GM19452 (cell line): Measurements from ENCODE around the gene BCL10.
"Not testable (repeated sequence)": the region's sequence is repeated elsewhere in the genome, so short reads cannot be mapped to it uniquely, and the experiment has no call there.

ENCODE experiments used
- ATAC-seq: cut with Tn5 transposase; IDR thresholded peaks from one replicate; pipeline ENCODE4 v1.9.1; 2021; ENCODE audit not compliant: unreplicated experiment

Gene BCL10

DNA sequence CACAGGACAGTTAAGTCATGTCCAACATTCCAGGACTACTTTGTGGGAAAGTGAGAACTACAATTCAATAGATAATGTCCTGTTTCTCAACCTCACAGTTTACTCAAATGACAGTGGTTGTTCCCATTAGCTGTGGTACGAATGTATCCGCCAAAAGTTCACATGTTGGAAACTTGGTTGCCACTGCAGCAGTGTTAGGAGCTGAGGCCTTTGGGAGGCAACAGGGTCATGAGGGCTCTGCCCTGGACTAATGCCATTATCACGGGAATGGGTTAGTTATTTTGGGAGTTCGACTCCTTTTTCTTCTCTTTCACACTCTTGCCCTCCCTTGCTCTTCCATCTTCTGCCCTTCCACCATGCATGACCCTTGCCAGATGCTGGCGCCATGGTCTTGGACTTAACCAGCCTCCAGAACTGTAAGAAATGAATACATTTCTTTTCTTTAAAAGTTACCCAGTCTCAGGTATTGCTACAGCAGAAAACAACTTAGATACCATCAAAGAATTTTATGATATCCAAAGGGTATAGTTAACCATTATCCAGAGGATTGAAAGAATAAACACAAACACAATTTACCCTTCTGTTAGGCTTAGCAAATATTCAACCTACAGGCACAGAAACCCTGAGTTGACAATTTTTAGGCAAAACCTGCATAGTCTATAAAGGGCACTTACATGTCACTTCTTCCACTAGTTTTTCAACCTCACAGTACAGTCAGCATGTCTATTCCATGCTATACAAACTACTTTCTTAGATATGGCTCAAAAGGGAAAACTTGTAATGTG, 7.4 kb downstream of the BCL10 start:
- ATAC-seq, result no peak

DNA sequence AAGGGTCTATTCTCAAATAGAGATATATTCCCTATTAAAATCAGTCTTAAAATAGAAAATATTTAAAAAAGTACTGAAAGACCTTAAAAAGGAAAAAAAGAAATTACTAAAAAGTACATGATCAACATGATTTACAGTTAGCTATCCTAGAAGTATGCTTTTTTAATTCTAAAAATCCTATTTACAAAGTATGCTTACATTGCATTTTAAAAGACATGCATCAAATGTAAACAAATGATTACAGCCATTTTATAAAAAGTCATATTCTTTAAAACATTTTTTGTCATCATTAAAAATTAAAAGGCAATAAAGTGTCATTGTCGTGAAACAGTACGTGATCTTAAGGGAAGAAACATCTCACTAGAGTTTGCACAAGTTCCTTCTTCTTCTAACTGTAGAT, 9.1 kb downstream of the BCL10 start:
- ATAC-seq, result no peak

DNA sequence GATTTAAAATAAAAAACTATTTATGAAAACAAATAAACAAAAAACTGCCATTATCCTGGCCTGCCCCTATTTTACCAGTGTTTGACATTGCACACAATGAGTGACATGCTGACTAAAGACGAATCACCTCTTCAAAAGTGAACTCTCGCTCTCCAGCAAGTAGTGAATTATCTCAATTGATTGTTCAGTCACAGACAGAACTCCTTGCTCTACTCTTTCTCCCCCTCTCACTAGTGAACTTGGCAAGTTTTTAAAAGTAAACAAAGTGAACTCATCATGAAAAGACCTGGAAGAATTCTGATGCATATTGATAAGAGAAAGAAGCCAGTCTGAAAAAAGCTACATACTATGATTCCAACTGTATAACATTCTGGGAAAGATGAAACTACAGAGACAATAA, 12.3 kb downstream of the BCL10 start:
- no peak for ATAC-seq

DNA sequence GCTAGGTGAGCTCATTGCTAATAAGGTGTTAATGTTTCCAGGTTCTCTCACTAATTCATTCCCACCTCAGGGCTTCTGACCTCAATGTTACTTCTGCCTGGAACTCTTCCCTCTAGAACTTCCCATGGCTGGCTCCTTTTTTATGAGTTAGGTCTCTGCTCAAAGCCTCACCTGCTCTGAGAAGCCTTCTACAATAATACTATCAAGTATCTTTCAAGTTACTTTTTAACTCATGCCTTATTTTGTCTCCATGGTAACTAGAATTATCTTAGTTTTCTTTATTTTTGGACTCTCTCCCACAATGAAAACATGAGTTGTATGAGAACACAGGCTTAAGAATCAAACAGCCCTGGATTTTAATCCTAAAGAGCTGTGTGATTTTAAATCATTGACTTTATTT, 13.4 kb downstream of the BCL10 start:
- no peak for ATAC-seq

DNA sequence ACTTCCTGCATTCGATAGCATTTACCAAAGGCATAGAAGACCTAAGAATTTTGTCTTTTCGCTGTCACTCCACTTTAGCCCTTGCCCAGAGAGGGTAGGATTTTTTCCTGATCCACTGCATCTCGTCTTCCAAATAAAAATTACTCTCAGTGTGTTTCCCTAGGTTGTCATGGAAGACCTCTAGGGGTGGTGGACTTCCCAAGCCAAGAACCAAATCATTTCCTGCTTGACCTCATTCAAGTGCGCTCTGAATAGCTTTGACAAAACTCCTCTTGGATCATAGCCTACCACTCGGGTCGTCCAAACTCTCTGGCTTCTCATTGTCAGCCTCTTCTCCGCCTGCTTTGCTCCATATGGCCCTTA, 16.5 kb downstream of the BCL10 start:
- ATAC-seq, result peak; percentile 19

DNA sequence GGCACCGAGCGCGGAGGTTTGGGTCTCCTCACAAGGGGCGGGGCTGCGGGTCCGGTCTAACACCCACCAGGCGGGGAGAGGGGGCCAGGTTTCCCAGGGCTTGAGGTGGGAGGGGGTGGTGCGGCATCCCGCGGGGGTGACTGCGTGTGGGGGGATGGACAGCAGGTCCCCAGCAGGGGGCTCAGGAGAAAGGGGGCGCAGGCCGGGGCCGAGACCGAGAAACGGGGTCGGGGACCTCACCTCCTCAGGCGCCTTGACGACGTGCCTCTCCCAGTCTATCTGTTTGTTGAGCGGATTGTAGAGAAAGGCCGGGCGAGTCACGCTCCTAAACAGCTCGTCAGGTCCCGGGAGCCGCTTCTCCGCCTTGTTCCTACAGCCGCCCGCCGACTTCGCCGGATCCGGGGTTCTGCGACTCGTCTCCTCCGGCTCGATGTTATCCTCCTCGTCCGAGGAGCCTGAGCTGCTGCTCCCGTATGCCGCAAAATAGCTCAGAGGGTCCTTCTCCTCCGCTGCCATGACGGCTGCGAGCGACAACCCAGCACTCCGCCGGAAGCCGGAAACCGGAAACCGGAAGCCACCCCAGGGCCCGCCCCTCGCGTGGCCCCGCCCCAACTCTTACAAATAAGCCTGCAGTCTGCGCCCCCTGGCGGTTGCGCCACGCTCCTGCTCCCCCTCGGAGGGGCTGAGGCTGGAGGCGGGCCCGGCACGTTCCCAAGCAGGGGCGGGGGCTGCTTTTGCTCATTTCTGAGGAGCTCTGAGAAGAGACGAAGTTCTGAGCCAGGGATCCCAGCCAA, 17.1 kb downstream of the BCL10 start, which contains the start of gene C1orf52:
Gene C1orf52, minus strand, starts transcription at position 545 of the 794 bp plus-strand sequence. Its CDS starts 29 bp downstream, at position 516.
- peak; percentile 95 for ATAC-seq

DNA sequence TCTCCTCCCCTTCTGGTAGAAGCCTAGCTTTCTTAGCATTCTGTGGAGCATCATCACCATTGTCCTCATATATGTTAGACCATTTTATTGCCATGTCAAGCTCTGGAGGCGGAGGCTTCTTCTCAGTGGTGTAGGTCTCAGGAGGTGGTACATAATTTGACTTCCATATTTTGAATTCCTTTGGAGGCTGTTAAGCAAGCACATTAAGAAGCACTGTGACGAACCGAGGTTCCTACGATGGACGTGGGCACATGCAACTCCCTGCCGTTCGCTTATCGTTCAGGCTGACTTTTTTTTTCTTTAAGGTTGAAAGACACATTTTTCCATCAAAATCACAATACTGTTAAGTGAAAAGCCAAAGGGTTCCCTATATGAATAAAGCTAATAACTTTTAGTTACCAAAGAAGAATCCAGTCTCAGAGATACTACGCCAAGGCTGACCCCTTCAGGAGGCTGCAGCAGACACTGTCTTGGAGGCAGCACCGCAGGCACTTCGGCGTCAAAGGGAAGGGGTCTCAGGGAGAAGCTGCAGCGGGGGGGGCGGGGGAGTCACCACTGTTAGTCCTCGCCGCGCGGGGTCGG, 17.8 kb downstream of the BCL10 start:
- ATAC-seq, result no peak

DNA sequence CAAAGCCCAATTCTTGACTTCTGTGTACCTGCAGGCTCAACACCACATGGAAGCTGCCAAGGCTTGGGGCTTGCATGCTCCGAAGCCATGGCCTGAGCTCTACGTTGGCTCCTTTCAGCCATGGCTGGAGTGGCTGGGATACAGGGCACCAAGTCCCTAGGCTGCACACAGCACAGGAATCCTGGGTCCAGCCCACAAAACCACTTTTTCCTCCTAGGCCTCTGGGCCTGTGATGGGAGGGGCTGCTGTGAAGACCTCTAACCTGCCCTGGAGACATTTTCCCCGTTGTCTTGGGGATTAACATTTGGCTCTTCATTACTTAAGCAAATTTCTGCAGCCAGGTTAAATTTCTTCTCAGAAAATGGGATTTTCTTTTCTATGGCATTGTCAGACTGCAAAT, 27.4 kb downstream of the BCL10 start:
- not testable (repeated sequence) for ATAC-seq

DNA sequence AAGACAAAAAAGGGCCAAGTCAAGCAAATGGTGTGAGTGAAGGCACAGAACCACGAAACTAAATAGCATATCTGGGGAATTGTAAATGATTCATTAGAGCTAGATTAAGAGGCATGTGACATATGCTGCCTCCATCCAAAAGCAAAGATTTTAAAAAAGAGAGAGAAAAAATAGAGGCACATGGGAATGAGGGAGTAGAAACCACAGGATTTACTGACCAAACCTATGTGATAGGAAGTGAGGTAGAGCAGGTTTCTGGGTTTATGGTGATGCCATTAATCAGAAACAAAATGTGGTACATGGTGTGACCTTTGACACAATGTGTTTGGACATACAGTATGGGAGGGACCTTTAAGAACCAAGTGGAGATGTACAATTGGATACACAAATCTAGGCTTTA, 30.5 kb downstream of the BCL10 start:
- no peak for ATAC-seq

DNA sequence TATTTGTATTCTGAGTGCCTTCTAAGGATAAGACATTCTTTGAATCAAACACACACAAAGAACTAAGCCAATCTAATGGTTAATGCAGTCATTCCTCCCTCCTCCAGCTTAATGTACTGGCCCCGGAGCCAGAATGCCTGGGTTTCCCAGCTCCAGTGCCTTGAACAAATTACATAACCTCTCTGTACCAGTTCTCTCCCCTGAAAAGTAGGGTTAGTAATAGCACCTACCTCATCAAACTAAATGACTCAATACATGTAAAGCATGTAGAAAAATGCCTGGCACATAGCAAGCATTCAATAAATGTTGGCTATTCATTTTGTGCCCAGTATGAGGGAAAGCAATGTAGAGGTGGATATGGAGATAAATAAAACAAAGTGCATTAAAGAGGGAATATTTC, 31.0 kb downstream of the BCL10 start:
- no peak for ATAC-seq

DNA sequence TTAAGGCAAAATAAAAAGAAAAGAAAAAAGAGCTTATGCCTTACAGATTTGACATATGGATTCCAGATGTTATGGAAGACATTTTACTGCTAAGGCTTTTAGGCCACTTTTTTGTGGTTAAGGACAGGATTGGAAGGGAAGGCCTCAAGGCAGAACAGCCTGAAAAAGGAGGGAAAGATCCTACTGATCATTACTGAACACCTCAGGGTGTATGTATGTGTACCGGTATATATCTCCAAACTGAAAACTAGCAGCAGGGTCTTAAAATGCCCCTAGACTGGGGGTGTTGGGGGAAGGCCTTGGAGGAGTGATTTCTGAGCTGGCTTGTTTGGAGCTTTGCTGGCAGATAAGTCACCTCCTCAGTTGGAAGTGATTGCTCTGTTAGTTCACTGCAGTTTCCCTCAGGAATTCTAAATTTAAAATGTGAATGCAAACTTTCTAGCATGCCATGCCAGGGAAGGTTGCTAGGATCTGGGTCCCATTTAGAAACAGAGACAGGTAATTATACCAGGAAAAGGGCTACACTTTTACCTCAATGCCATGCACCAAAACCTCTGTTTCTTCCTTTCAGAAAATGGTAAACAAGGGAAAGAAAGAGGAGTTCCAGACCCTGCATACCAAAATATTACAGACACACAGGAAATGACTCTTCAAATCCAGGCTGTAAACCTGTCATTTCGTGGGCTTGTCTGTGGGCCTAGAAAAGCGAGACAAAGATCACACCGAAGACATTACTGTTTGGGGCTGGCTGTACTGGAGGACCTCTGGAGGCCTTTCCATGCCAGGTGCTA, 32.0 kb downstream of the BCL10 start:
- no peak for ATAC-seq

DNA sequence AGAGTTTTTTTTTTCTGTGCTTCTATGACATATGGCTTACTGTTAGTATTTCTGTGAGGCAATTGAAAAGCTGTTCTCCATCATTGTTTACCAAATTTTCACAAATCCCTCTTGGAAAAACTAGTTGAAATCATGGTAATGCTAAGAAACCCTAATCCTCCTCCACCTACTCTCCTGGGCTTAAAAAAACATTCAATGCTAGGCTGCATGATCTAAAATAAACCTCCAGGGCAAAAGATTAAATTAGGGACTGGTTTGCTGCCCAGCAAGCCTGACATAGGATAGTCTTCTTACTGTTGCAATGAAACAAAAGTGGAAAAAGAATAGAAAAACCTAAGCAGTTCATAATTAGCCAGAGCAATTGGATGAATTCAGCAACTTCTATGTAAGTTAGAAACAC, 33.1 kb downstream of the BCL10 start:
- no peak for ATAC-seq

DNA sequence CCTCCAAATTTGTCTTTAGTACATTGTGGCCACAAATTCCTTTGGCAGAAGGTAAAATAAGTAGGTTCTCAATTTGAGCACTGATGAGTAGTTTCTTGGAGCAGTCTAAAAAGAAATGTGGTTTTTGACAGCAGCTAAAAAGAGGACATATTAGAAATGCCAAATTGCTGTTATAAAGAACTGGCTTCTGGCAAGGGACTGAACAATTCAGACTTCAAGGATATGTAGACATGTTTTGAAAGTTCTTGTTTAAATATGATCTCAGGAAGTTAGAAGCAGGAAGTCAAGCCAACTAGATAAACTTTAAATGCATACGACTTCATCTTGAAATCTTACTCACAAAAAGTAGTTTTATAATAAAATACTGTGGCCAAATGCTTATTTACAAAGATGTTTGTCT, 35.8 kb downstream of the BCL10 start:
- no peak for ATAC-seq

DNA sequence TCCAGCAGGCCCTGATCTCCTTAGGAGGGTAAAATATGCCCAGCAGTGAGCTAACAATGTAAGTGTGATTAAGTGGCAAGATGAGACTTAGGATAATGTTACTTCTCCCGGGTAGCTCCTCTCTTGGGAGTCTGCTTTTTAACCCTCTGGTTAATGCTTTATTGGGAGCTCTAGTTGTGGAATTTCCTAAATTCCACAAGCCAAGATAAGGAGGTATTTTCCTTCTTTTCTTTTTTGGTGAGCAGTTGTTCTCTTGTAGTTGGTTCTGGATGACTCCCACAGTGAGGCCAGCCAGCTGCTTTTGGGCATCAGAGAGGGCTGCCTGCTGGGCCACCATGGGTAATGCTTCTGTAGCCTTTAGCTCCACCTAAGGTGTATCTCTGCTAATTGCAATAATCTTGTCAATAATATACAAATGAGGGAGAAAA, 36.2 kb downstream of the BCL10 start:
- no peak for ATAC-seq

DNA sequence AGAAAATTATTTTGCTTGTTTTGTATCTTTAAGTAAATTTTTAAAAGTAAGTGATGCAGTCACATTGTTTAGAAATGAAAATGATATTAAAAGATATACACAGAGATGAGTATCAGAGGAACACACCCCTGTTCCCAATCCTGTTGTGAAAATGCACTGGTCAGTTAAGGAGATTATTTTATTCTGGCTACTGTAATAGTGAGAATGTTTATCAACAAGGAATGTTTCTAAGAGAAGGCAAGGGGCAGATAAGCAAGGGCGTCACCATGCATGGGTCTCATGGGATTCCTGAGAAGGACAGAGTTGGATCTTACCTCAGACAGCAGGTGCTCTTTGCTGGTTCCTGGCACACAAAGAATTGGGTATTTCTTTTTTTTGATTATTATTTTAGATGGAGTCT, 38.8 kb downstream of the BCL10 start:
- no peak for ATAC-seq

DNA sequence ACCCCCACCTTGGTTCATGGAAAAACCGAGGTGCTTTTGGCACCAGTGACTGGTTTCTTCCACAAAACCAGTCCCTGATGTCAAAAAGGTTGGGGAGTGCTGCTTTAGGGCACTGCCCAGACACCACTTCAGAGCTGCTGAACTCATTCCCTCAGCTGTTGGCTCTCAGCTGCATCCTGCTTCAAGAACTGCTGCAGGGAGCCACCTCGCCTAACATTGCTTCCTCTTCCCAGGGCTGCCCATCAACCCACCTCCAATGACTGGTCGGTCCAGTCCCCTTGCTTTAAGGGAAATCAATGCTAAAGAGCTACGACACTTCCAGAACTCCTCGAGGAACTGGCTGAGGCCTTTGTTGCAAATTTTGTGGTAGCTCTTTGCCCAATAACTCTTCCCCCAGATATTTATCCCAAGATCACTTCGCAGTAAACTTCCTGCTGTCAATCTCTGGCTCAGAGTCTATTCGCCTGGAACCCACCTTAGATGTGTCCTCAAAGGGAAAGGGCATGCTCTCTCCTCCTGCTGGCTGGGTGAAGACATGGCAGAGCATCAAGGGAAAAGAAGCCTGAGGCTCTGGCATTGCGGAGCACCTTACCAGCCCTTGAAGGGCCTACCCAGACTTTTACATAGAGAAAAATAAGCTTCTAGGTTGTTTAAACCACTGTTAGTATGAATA, 46.0 kb downstream of the BCL10 start:
- no peak for ATAC-seq

DNA sequence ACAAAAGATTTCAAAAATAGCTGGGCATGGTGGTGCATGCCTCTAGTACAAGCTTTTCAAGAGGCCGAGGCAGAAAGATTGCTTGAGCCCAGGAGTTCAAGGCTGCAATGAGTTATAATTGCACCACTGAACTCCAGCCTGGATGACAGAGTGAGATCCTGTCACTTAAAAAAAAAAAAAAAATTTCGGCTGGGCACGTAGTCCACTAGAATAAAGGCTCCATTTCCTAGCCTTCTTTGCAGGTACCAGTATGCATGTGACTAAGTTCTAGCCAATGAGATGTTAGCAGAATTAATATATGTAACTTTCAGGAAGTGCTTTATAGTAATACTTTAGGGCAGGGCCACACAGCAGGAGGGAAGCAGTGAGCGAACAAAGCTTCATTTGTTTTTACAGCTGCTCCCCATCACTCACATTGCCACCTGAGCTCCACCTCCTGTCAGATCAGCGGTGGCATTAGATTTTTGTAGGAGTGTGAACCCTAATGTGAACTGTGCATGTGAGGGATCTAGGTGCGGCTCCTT, 46.8 kb downstream of the BCL10 start:
- no peak for ATAC-seq

DNA sequence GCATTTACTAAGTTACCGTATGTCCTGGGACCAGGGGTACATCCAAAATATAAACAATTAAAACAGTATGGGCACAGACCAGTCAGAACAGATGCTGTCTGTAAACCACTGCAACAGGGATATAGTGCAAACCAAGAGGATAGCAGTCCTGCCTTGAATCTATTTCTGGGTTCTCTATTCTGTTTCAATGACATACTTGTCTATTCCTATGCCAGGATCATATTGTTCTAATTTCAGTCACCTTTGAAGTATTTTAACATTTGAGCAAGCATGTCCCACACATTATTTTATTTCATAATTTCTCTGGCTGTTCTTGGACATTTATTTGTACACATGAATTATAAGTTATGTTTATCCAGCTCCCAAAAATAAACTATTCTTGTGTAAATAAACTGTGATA, 47.5 kb downstream of the BCL10 start:
- no peak for ATAC-seq

DNA sequence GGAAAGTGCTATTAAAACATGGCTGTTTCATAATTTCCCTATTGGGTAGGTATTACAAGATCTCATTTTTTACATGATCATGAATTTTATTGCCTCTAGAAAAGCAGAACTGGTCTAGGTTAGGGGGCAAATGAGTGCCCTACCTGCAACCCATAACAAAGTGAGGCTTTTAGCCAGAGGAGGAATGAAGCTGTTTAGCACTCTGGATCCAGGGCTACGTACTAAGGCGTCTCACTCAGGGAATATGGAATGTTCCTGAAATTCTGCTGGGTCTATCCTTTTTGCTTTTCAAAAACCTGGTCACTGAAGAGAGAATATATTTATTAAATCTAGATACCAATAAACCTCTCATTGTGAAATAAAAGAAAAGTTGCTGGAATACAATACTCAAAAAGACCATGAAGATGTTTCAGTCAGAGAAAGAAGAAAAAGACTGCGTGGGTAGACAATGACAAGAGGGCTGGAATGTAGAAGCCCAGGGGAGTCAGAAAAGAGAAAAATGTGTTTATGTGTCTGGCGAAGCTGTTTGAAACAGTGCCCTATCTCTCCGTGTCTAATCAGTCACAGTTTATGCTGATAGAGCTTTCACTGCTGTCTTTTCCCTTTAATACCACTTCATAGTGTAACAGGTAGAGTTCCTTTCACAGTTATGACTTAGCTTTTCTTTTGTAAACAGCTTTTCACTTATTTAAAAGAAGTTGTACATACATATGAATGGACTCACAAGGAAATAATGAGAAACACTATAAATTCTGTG, 50.6 kb downstream of the BCL10 start:
- no peak for ATAC-seq
